BE2C (cell line): Measurements from ENCODE around the gene HTN1. TPM values are rescaled to one million over a fixed set of nuclear protein-coding genes. Genes with fewer than 3 reads are reported as not detected.
"Not testable (repeated sequence)": the region's sequence is repeated elsewhere in the genome, so short reads cannot be mapped to it uniquely, and the experiment has no call there.

Experiments used
- DNase-seq: peaks from one replicate; pipeline ENCODE4 v3.0.0-alpha.2; 2020
- H3K27me3 ChIP-seq: fragments of 250-450 bp; sonication (Bioruptor Pico); 2 replicates; pipeline ENCODE4 v1.5.1; 2020; ENCODE audit warnings: mild to moderate bottlenecking
- H3K36me3 ChIP-seq: fragments of 250-450 bp; sonication (Bioruptor Pico); 2 replicates; pipeline ENCODE4 v1.5.1; 2020; ENCODE audit warnings: mild to moderate bottlenecking
- H3K4me1 ChIP-seq: fragments of 250-450 bp; sonication (Bioruptor Pico); 2 replicates; pipeline ENCODE4 v1.5.1; 2020
- H3K4me3 ChIP-seq: 2 replicates; pipeline ENCODE4 v1.5.1; 2011; ENCODE audit warnings: low read depth, low read length
- H3K9me3 ChIP-seq: fragments of 250-450 bp; sonication (Bioruptor Pico); 2 replicates; pipeline ENCODE4 v1.5.1; 2020
- CTCF ChIP-seq: IDR thresholded peaks from 2 replicates; pipeline ENCODE4 v1.5.1; 2012; ENCODE audit warnings: mild to moderate bottlenecking, low read depth, low read length
- polyA plus RNA-seq: library from polyadenylated mRNA; unstranded; fragments of >200 nt; gene quantifications from one replicate; pipeline ENCODE4 v1.2.1, GENCODE V29; 2012; ENCODE audit warnings: low read depth, missing spikeins; ENCODE audit not compliant: insufficient read length, insufficient read depth

HTN1 gene
- 24.1 TPM for polyA plus RNA-seq

GRCh38 chr4:70050138-70050537 lies at the start of gene HTN1:
HTN1 (plus strand) TSS chr4:70050438; CDS start chr4:70053077, 2,639 bp downstream.
- not testable (repeated sequence) for H3K4me3 ChIP-seq, H3K27me3 ChIP-seq, H3K36me3 ChIP-seq, H3K9me3 ChIP-seq, DNase-seq, H3K4me1 ChIP-seq

- H3K27me3 ChIP-seq, result no peaks in the 10 kb centered on the region
- no peaks in the 10 kb centered on the region for H3K4me1 ChIP-seq
- H3K36me3 ChIP-seq, result no peaks in the 10 kb centered on the region
- no peak for DNase-seq
- H3K9me3 ChIP-seq, result no peaks in the 10 kb centered on the region
- H3K4me3 ChIP-seq, result no peak overlapping the region
- TF ChIP-seq CTCF, result no peak
These were observed 49.5 kb upstream of the HTN1 start for GRCh38 chr4:70000711-70001110.

GRCh38 chr4:70002507-70002906 lies 47.7 kb upstream of the HTN1 start:
- Histone ChIP-seq H3K4me3 (no peak overlapping the region), H3K9me3 (no peaks in the 10 kb centered on the region), H3K36me3 (no peaks in the 10 kb centered on the region), H3K4me1 (no peaks in the 10 kb centered on the region; the same call in 1 of the 2 replicates), H3K27me3 (no peaks in the 10 kb centered on the region)
- no peak for DNase-seq
- TF ChIP-seq CTCF, result no peak

GRCh38 chr4:70008771-70009170 lies 41.5 kb upstream of the HTN1 start:
- H3K4me1 ChIP-seq, result no peaks in the 10 kb centered on the region; the same call in 1 of the 2 replicates
- H3K27me3 ChIP-seq, result no peaks in the 10 kb centered on the region
- H3K9me3 ChIP-seq, result no peaks in the 10 kb centered on the region
- H3K36me3 ChIP-seq, result no peaks in the 10 kb centered on the region
- TF ChIP-seq CTCF, result no peak
- DNase-seq, result no peak
- H3K4me3 ChIP-seq, result no peak overlapping the region

GRCh38 chr4:70019006-70019405 lies 31.2 kb upstream of the HTN1 start:
- H3K36me3 ChIP-seq, H3K27me3 ChIP-seq, H3K4me3 ChIP-seq, H3K9me3 ChIP-seq, H3K4me1 ChIP-seq, DNase-seq: not testable (repeated sequence)

- H3K4me3 ChIP-seq, result no peak overlapping the region
- no peaks in the 10 kb centered on the region; the same call in 1 of the 2 replicates for H3K9me3 ChIP-seq
- no peaks in the 10 kb centered on the region for H3K4me1 ChIP-seq
- no peak for TF ChIP-seq CTCF
- H3K27me3 ChIP-seq, result no peaks in the 10 kb centered on the region
- H3K36me3 ChIP-seq, result no peaks in the 10 kb centered on the region
- DNase-seq, result no peak
These were observed 27.0 kb upstream of the HTN1 start for GRCh38 chr4:70023218-70023617.

- no peaks in the 10 kb centered on the region for H3K27me3 ChIP-seq
- no peak overlapping the region for H3K4me3 ChIP-seq
- peak; percentile 42 for DNase-seq
- H3K4me1 ChIP-seq, result no peaks in the 10 kb centered on the region
- H3K9me3 ChIP-seq, result no peaks in the 10 kb centered on the region; the same call in 1 of the 2 replicates
- TF ChIP-seq CTCF, result no peak
- no peaks in the 10 kb centered on the region for H3K36me3 ChIP-seq
These were observed 23.2 kb upstream of the HTN1 start for GRCh38 chr4:70027011-70027410.

GRCh38 chr4:70028159-70028558 lies 22.1 kb upstream of the HTN1 start, which contains the start of gene HTN3:
HTN3 (plus strand) TSS chr4:70028459; CDS start chr4:70030741, 2,282 bp downstream.
- H3K36me3 ChIP-seq, H3K9me3 ChIP-seq, H3K4me1 ChIP-seq, DNase-seq, H3K4me3 ChIP-seq, H3K27me3 ChIP-seq: not testable (repeated sequence)

GRCh38 chr4:70037559-70037958 lies 12.7 kb upstream of the HTN1 start:
- not testable (repeated sequence) for DNase-seq, H3K4me3 ChIP-seq, H3K36me3 ChIP-seq, H3K9me3 ChIP-seq, H3K27me3 ChIP-seq, H3K4me1 ChIP-seq

GRCh38 chr4:70039928-70040327 lies 10.3 kb upstream of the HTN1 start:
- not testable (repeated sequence) for H3K4me3 ChIP-seq, H3K27me3 ChIP-seq, H3K9me3 ChIP-seq, H3K36me3 ChIP-seq, DNase-seq, H3K4me1 ChIP-seq
